Testis (tissue), 3 donors: ENCODE data around the gene GAS2L2. TPM values are rescaled to one million over a fixed set of nuclear protein-coding genes. Genes with fewer than 3 reads are reported as not detected.
A peak's percentile ranks its signal among the peaks of the same experiment; 100 is the strongest.

Experiments used
- DNase-seq: peaks from one replicate; pipeline ENCODE4 v3.0.0-alpha.2; 2019
- H3K27ac ChIP-seq, 2 donors: fragments of 200-600 bp; sonication (generic); one replicate each; pipeline ENCODE4 v1.5.1; 2019
- H3K27me3 ChIP-seq: fragments of 200-600 bp; sonication (generic); one replicate; pipeline ENCODE4 v1.5.1; 2019
- H3K36me3 ChIP-seq: fragments of 200-600 bp; sonication (generic); one replicate; pipeline ENCODE4 v1.5.1; 2017; ENCODE audit warnings: low read depth; ENCODE audit errors: missing control alignments
- H3K4me1 ChIP-seq: fragments of 200-600 bp; sonication (generic); one replicate; pipeline ENCODE4 v1.5.1; 2019
- H3K4me3 ChIP-seq, 2 donors: fragments of 200-600 bp; sonication (generic); one replicate each; pipeline ENCODE4 v1.5.1; 2017 to 2019
- H3K9me3 ChIP-seq: fragments of 200-600 bp; sonication (generic); one replicate; pipeline ENCODE4 v1.5.1; 2017
- POLR2A ChIP-seq: fragments of 450-650 bp; IDR thresholded peaks from one replicate; pipeline ENCODE4 v1.6.1; 2017; ENCODE audit warnings: antibody characterized with exemption, mild to moderate bottlenecking, moderate library complexity
- WGBS, 2 donors: methylation state at CpG; one replicate each; pipeline ENCODE4 v1.1.5; 2018; 5-methylcytosine and 5-hydroxymethylcytosine counted together
- intact Hi-C: fragments of 100-400 bp; cut with DNase I; formaldehyde crosslinking; loops from one replicate; pipeline ENCODE4 v1.15.1; 2023; ENCODE audit warnings: low total_unique reads
- polyA plus RNA-seq: library from polyadenylated mRNA; stranded (reverse); fragments of 350-450 nt; fragmentation: Illumina TruSeq; extraction: RNeasy Lipid Tissue Mini Kit (QIAGEN cat#74804); gene quantifications from one replicate; pipeline ENCODE4 v1.2.3, GENCODE V29; 2014; ENCODE audit warnings: low read depth, low replicate concordance; ENCODE audit not compliant: insufficient read depth
- total RNA-seq, 2 donors: library from RNA; depleted of rRNA; stranded (reverse); fragments of >200 nt; gene quantifications; one replicate each; pipeline ENCODE4 v1.2.3, GENCODE V29; 2016
- TF ChIP-seq, protein P1 (sequence below), 3 experiments: fragments of 450-650 bp in 2 of 3; fragments of 200-600 bp in 1 of 3; sonication (generic) in 1 of 3; IDR thresholded peaks; one replicate each; pipeline ENCODE4 v1.5.1; 2016 to 2019; ENCODE audit warnings: antibody characterized with exemption in 3 of 3, mild to moderate bottlenecking in 2 of 3, moderate library complexity in 1 of 3

Gene GAS2L2
- total and polyA plus RNA-seq, 3 donors from 2014 or later, result 0.31 to 0.71 (median 0.62) TPM

DNA sequence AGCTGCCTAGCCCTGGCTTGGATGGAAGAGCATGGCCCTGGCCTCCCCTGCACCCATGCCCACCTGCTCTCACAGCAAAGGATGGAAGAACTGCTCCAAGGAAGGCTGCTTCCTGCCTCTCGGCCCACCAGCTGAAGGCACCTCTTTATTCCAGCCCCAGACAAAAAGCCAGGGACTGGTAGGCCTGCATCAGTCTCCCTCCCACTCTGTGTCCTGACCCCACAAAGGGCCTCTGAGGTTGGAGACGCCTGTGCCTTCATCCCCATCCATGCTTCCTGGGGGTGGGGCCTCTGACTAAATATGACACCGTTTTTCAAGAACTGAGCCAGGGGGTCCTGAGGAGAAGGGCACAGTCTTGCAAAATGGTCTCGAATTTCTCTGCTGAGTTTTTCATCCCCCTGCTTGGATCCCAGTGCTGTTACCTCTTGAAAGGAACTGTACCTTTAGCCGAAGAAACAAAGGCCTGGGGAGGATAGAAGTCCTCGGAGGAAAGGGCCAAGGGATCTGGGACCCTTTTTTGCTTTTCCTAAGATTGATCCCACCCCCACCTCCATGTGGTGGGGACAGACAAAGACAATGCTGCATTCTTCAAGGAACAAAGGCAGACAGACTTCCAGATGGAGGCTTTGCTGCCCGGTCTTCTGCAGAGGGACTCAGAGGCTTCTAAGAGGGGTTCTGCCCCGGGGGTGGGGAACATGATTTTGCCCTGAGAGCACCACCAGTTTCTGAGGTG is 12.9 kb upstream of the GAS2L2 start:
- Histone ChIP-seq H3K4me1 (peaks cover 25% of the 10 kb centered on the region), H3K27ac (peak overlapping the region; percentile 3 to 24), H3K9me3 (no peaks in the 10 kb centered on the region), H3K27me3 (no peaks in the 10 kb centered on the region), H3K36me3 (no peaks in the 10 kb centered on the region), H3K4me3 (no peak overlapping the region)
- WGBS, 2 donors, result 63 to 76% methylated on average over 8 of the region's 8 CpGs
- intact Hi-C loops, result loop anchor here (5.0 kb wide), 1 partner anchor 36 kb away; no protein-coding TSS in a partner anchor
- TF ChIP-seq, protein P1, sequence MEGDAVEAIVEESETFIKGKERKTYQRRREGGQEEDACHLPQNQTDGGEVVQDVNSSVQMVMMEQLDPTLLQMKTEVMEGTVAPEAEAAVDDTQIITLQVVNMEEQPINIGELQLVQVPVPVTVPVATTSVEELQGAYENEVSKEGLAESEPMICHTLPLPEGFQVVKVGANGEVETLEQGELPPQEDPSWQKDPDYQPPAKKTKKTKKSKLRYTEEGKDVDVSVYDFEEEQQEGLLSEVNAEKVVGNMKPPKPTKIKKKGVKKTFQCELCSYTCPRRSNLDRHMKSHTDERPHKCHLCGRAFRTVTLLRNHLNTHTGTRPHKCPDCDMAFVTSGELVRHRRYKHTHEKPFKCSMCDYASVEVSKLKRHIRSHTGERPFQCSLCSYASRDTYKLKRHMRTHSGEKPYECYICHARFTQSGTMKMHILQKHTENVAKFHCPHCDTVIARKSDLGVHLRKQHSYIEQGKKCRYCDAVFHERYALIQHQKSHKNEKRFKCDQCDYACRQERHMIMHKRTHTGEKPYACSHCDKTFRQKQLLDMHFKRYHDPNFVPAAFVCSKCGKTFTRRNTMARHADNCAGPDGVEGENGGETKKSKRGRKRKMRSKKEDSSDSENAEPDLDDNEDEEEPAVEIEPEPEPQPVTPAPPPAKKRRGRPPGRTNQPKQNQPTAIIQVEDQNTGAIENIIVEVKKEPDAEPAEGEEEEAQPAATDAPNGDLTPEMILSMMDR (IDR thresholded peaks at IDR 0.05), result no peak
- TF ChIP-seq POLR2A, result no peak
- no peak for DNase-seq

DNA sequence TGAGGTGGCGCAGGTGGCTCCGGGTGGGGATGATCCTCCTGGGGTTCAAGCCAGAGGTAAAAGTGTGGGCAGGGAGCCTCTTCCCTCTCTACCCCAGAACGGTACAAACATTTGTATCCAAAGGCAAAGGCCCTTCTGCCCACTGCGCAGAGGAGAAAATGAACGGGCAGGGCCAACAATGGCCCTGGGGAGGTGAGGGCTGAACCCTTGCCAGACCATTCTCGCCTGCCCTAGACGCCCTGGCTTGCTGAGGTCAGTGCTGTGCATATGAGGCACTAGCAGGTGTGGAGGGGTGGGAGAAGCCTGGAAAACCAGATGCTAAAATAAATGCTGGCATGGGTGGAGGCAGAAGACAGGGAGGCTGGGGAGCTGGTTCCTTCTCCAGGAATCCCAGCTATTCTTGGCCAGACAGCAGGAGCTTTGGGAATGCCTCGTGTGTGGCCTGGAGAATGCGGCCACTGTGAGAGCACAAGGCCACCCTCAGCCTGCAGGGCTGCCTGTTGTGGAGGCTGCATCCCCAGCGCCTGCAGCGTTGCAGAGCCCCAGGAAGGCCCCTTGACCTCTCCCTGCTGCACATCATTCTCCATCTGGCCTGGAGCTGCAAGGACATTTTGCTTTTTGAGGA is 12.2 kb upstream of the GAS2L2 start:
- peak overlapping the region in 1 of 2 donors; percentile 39 for H3K27ac ChIP-seq
- 22 to 44% methylated on average over 7 to 11 of the region's 11 CpGs for WGBS, 2 donors
- DNase-seq, result peak; percentile 65
- no peaks in the 10 kb centered on the region for H3K27me3 ChIP-seq
- no peaks in the 10 kb centered on the region for H3K36me3 ChIP-seq
- H3K9me3 ChIP-seq, result no peaks in the 10 kb centered on the region
- peak overlapping the region in 1 of 2 donors; percentile 59 for H3K4me3 ChIP-seq
- H3K4me1 ChIP-seq, result peaks cover 25% of the 10 kb centered on the region
- intact Hi-C loops, result loop anchor here (5.0 kb wide), 1 partner anchor 37 kb away; no protein-coding TSS in a partner anchor
- no peak for TF ChIP-seq POLR2A
- TF ChIP-seq, protein P1 (IDR thresholded peaks at IDR 0.05), result no peak

DNA sequence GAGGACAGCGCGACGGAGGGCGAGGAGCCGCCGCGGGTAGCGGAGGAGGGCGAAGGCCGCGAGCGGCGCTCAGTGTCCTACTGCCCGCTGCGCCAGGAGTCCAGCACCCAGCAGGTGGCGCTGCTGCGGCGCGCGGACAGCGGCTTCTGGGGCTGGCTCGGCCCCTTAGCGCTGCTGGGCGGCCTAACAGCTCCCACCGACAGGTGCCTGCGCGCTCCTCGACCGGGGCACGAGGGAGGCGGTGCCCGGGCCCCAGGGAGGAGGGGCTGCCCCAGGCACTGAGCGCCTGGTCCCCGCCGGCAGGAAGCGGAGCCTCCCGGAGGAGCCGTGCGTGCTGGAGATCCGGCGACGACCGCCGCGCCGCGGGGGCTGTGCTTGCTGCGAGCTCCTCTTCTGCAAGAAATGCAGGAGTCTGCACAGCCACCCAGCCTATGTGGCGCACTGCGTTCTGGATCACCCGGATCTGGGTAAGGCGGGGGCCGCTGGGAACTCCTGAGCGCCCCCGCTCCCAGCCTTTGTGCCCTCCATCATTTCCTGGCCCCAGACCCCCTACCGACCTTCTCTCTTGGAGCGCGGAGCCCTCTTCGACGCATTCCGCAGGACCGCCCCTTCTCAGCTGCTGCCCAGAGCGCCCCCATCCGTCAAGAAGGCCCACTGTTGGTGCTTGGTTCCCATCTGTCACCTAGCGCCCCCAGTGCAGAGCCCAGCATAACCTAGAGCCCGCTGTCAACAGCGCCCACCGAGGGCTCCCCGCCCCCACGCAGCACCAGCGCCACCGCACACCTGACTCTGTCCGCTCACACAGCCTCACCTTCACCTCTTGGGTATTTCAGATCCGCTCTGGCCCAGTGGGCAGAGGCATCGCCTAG is 11.3 kb upstream of the GAS2L2 start:
- DNase-seq, result peak; percentile 88
- peak overlapping the region; percentile 58 to 59 for H3K4me3 ChIP-seq
- no peak for TF ChIP-seq POLR2A
- TF ChIP-seq, protein P1 (IDR thresholded peaks at IDR 0.05), result peak; percentile 91 to 96 (median 94)
- intact Hi-C loops, result no loop called here
- H3K27ac ChIP-seq, result peak overlapping the region; percentile 39 to 44
- no peaks in the 10 kb centered on the region for H3K27me3 ChIP-seq
- H3K4me1 ChIP-seq, result peaks cover 25% of the 10 kb centered on the region
- H3K36me3 ChIP-seq, result no peaks in the 10 kb centered on the region
- no peaks in the 10 kb centered on the region for H3K9me3 ChIP-seq
- 8 to 9% methylated on average over 39 to 50 of the region's 75 CpGs for WGBS, 2 donors

GRCh38 chr17:35763767-35764122 is 10.7 kb upstream of the GAS2L2 start:
- no peaks in the 10 kb centered on the region for H3K36me3 ChIP-seq
- no peaks in the 10 kb centered on the region for H3K27me3 ChIP-seq
- no peak for TF ChIP-seq POLR2A
- TF ChIP-seq, protein P1 (IDR thresholded peaks at IDR 0.05), result no peak
- DNase-seq, result no peak
- no peaks in the 10 kb centered on the region for H3K9me3 ChIP-seq
- peak overlapping the region; percentile 58 to 59 for H3K4me3 ChIP-seq
- peak overlapping the region in 1 of 2 donors; percentile 44 for H3K27ac ChIP-seq
- intact Hi-C loops, result no loop called here
- 20 to 25% methylated on average over 17 of the region's 17 CpGs for WGBS, 2 donors
- H3K4me1 ChIP-seq, result peaks cover 25% of the 10 kb centered on the region
